ENCODE data around the gene GNAO1.

GNAO1 gene

DNA sequence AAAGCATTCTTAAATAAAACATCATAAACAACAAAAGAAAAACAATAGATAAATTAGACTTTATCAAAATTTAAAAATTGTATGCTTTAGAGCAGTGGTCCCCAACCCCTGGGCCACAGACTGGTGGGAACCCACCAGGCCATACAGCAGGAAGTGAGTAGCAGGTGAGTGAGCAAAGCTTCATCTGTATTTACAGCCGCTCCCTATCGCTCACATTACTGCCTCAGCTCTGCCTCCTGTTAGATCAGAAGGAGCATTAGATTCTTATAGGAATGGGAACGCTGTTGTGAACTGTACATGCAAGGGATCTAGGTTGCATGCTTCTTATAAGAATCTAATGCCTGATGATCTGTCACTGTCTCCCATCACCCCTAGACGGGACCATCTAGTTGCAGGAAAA, 51.5 kb downstream of the GNAO1 start:
- DNase-seq: no peak

GRCh38 chr16:56244612-56245011, 53.3 kb downstream of the GNAO1 start:
- DNase-seq: no peak

- DNase-seq: no peak
Observed at GRCh38 chr16:56245197-56245596, 53.9 kb downstream of the GNAO1 start.

DNA sequence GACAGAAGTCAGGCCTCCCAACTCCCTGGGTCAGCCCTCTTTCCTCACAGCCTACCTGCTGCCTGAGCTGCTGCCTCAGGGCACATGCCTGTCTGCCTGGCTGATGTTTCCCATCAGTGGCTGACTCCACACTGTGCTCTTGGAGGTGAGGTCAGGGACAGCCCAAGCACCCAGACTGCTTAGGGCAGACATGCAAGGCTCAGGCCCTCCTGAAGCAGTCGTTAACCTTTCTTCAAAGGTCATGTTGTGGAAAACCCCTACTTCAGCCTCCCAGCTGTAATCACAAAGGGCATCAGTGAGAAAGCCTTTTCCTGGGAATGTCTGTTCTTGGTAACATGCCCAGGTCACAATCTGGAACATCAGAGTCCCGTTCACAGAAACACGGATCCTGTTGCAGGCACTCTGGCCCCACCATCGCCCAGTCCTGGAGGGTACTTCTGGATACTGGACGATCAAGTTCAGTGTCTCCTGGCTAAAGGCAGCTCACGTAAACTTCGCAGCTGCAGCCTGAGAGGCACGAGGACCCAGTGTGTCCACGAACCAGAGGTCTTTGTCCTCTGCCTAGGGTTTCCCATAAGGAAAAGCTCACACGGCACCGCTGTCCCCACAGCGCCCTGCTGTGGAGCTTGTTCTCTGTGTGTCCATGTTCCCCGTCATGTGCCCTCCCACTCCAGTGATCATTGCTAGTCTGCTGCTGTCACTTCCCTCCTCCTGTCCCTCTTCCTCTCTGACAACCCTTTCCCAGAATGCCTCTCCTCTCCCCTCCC, 54.9 kb downstream of the GNAO1 start:
- DNase-seq: peak; percentile 23 to 26 (median 24)

DNA sequence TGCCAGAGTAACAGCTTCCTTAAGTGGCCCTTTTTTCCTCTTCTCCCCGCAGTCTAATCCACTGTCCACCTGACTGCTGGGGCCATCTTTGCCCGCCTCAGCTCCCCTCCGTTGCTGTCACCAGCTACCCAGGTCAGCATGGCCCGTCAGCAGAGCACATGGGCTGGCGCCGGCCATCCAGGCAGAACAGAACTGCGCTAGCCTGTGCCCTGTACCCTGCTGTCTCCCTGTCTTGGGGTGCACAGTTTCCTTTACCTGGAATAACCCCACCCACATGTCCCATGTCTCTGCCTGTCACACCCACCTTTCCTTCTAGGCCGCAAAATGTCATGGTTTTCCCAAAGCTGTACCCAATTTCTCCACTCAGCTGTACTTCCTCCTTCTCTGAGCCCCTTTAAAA, 55.7 kb downstream of the GNAO1 start:
- peak; percentile 26 to 37 (median 36) for DNase-seq

GRCh38 chr16:56247808-56248207, 56.5 kb downstream of the GNAO1 start:
- DNase-seq: peak in 1 of 3 donors; percentile 4

GRCh38 chr16:56252835-56253234, 61.5 kb downstream of the GNAO1 start:
- no peak for DNase-seq

- no peak for DNase-seq
Observed at GRCh38 chr16:56255904-56256303, 64.6 kb downstream of the GNAO1 start.

GRCh38 chr16:56257239-56257638, 66.0 kb downstream of the GNAO1 start:
- DNase-seq: no peak

DNA sequence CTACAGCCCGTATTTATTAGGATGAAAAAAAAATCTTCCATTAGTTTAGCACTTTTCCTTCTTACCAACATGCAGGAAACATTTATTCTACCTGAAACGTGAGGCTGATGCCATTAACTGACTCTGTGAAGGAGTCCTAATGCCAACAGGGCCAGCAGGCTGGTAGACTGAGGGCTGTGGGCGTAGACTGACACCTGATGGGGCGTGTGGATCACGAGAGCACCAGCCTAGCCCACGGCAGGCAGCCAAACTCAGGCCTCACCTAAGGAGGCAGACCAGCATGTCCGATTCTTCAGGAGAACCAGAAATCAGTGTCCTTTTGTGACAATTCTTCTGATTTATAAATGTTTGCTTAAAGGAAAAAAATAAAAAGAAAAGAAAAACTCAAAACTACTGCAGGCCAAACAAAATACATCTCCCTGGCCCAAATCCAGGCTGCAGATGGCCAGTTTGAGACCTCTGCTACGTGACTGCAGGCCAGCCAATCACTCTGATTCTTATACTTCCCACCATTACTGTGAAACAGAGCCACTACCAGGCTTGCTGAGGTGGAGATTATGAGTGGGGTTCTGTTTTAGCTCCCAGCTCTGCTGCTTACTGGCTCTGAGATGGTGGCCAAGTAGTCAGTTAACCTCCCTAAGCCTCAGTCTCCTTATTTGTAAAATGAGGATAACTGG, 66.5 kb downstream of the GNAO1 start:
- DNase-seq: no peak

GRCh38 chr16:56258508-56259424, 67.5 kb downstream of the GNAO1 start:
- DNase-seq: no peak

- no peak for DNase-seq
Observed at GRCh38 chr16:56259425-56259779, 68.1 kb downstream of the GNAO1 start.

DNA sequence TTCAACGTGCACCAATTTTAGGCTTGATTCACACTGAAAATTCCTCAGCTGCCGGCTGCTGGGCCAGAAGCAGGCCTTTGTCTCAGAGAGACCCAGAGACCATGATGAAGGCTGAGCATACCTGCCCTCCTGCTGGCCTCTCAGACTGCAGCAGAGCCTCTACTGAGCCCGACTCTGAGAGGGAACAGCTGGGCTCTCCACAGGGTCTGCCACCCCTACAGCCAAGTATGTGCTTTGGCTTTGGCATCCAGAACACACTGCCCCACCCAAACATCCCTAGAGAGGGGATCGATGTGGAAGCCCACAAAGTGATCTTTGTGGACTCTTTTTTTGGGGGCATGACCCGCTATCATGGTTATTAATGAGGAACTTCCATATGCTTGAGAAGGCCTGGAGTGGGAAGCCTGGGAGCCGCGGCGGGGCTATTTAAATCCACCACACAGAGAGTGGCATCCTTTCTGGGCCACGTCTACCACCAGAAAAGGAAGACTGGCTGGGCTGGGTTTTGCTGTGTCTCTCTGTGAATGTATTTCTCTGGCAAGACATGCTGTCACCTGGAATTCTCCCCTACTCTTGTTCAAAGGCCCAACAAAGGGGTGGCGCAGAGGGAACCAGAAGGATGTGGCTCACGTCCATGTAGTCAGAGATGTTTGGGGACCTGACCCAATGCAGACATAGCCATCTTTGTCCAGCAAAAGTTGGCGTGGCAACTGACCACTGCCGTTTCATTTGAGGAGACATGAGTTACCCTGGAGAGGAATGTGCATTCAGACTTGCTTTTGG, 69.3 kb downstream of the GNAO1 start:
- no peak for DNase-seq

GRCh38 chr16:56261656-56262055, 70.4 kb downstream of the GNAO1 start:
- DNase-seq: no peak

GRCh38 chr16:56262148-56262547, 70.9 kb downstream of the GNAO1 start:
- DNase-seq: no peak

DNA sequence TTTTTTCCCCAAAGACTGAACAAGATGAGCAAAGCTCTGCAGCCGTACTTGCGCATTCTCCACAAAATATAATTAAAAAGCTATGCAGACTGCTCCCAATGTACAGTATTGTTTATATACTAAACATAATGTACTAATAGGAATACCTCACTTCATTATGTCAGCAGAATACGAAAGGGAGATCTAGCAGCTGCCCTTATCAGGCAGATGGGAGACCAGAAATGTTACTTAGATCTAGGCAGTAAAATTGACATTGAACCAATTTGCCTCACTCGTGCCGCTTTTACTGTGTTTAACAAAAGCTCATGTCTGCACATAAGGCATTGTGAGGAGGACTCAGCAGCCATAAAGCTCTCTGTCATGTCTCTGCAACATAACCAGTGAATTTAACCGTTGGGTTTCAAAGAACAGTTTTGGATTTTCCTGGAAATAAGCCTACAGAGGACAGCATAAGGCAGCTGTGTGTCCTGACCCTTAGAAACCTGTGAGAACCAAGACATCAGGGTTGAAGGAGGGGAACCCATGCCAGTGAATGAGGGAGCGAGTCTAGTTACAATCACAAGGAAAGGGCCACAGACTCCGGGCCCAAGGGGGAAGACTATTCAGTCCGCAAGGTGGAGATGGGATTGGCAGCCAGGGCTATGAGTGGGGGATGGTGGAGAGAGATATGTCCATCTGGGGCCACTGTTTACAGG, 71.4 kb downstream of the GNAO1 start:
- DNase-seq: no peak

DNA sequence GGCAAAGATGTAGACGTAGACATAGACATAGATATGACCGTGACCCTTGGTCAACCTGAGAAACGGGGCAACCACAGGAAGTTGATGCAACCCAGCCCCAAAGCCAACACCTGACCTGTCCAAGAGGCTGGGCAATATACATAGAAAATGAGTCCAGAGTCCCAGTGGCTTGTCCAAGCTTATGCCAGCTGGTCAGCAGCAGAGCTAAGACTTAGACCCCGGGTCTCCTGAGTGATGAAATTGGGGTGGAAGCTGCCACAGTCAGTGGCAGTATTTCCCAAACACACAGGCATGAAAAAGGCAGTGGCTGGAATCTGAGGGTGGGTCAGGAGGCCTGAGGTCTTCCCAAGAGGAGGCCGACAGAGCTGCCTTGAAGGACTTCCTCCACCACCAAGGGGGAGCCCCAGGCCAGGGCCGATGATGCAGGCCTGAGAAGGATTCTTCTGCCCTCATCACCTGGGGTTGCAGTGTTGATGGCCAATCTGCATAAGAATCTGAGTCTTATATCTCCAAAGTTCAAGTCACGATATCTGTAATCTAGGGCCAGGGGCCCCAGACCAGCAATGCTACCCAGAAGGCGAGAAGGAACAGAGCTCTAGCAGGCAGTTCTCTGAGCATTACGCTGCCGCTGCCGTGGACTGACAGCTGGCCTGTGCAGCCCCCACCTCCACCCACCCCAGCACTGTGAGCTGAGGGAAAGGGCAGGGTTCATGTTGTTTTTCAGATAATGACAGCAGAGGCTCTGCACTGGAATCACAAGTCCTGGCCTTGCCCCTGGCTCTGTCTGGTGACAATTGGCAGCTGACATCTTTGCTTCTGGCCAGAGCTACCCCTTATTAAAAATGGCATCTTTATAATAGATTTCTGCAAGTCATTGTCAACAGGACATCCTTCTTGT, 72.7 kb downstream of the GNAO1 start:
- DNase-seq: no peak

DNA sequence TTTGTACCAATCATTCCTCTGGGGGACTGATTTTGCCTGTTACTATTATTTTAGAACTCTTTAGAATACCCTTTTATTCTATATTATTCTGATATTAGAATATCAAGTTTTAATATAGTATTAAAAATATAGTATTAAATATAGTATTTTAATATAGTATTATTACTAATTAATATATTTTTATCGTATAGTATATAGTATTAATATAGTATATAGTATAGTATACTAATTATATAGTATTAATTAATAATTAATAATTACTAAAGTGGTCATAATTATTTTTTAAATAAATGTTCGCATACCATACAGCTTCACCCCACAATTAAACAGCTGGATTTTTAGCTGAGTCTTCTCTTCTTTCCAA, 73.3 kb downstream of the GNAO1 start:
- no peak for DNase-seq

- DNase-seq: no peak
Observed at GRCh38 chr16:56265184-56265583, 73.9 kb downstream of the GNAO1 start.

- DNase-seq: no peak
Observed at GRCh38 chr16:56265746-56266145, 74.5 kb downstream of the GNAO1 start.

All from suppressor macrophage treated with lipopolysaccharide for 1 hour (primary cell).